Measurements from ENCODE around the gene NATD1. TPM values are rescaled to one million over a fixed set of nuclear protein-coding genes. Genes with fewer than 3 reads are reported as not detected.

The NATD1 gene
- total and polyA plus RNA-seq, 10 of the 15 experiments (the other 5 are each of a cell fraction or from before 2014, with no cell fraction given): 0.02 to 0.33 (median 0.15) TPM

GRCh38 chr17:21289175-21289901, 36.1 kb upstream of the NATD1 start (continued):
- TF ChIP-seq ZBED1 (IDR thresholded peaks at IDR 0.05; ENCODE audit: borderline replicate concordance) (no peak), STAT3 (IDR thresholded peaks at IDR 0.05; ENCODE audit: low read depth, low read length) (no peak), IKZF2 (IDR thresholded peaks at IDR 0.05) (no peak), CHD4 (IDR thresholded peaks at IDR 0.05) (no peak), USF2 (IDR thresholded peaks at IDR 0.05; ENCODE audit: borderline replicate concordance, low read depth, low read length) (no peak), ZNF622 (IDR thresholded peaks at IDR 0.05) (no peak), BHLHE40 (IDR thresholded peaks at IDR 0.05; ENCODE audit: borderline replicate concordance in 1 of 2, low read depth in 2 of 2, low read length in 1 of 2) (no peak), RAD51 (IDR thresholded peaks at IDR 0.05) (no peak), E2F4 (IDR thresholded peaks at IDR 0.05; ENCODE audit: low read depth, low read length) (no peak), RBBP5 (conservative IDR thresholded peaks at IDR 0.05) (no peak), BCL3 (IDR thresholded peaks at IDR 0.05; ENCODE audit: borderline replicate concordance, insufficient read depth, low read depth, low read length, poor library complexity, severe bottlenecking) (no peak), SRF (IDR thresholded peaks at IDR 0.05; ENCODE audit: low read depth in 2 of 2, low read length in 2 of 2) (no peak)
